Retina (tissue), 1 donor: ENCODE measurements around the gene GON4L.
A peak's percentile ranks its signal among the peaks of the same experiment; 100 is the strongest.
"Not testable (repeated sequence)": the region's sequence is repeated elsewhere in the genome, so short reads cannot be mapped to it uniquely, and the experiment has no call there.

Source experiments
- DNase-seq: peaks from one replicate; pipeline ENCODE4 v3.0.0-alpha.2; 2016

Gene GON4L

GRCh38 chr1:155741908-155742307, 115.1 kb downstream of the GON4L start:
- no peak for DNase-seq

DNA sequence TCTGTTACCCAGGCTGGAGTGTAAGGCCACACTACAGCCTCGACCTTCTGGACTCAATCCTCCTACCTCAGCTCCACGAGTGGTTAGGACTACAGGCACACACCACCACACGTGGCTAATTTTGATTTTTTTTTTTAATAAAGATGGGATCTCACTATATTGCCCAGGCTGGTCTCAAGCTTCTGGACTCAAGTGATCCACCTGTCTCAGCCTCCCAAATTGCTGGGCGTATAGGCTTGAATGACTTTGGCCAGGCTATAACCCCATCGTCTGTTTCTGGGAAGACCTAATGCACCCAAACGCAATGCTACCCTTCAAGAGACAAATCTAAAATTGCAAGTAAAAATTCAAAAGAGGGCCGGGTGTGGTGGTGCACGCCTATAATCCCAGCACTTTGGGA, 116.0 kb downstream of the GON4L start:
- DNase-seq = no peak

DNA sequence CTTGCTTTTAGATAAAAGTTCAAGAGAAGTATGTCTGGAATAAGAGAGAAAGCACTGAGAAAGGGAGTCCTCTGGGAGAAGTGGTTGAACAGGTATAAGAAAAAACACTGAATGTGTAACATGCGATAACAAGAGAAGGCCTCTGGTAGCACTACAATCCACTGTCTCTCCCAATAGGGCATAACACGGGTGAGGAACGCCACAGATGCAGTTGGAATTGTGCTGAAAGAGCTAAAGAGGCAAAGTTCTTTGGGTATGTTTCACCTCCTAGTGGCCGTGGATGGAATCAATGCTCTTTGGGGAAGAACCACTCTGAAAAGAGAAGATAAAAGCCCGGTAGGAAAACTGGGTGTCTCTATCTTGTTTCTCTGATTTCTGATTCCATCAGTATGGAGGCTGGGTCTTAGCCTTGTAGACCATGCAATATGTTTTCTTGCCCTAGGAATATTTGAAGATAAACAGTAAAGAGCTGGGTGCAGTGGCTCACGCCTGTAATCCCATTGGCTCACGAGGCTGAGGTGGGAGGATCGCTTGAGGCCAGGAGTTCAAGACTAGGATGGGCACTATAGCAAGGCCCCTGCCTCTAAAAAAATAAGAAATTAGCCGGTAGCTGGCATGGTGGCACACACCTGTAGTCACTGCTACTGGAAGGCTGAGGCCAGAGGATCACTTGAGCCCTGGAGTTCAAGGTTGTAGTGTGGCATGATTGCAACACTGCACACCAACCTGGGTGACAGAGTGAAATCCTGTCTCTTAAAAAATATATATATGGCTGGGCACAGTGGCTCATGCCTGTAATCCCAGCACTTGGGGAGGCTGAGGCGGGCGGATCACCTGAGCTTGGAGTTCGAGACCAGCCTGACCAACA, 127.7 kb downstream of the GON4L start:
- peak; percentile 47 for DNase-seq

- DNase-seq = no peak
These were observed 131.9 kb downstream of the GON4L start for GRCh38 chr1:155725142-155725541.

DNA sequence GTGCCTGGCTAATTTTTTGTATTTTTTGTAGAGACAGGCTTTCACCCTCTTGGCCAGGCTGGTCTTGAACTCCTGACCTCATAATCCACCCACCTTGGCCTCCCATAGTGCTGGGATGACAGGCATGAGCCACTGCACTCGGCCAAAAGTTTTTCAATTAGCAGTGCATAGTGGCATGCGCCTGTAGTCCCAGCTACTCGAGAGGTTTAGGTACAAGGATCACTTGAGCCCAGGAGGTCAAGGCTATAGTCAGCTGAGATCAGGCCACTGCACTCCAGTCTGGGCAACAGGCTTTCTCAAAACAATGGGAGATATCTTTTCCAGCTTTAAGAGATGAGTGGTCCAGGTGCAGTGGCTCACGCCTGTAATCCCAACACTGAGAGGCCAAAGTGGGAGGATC, 137.3 kb downstream of the GON4L start:
- DNase-seq = no peak

GRCh38 chr1:155718524-155719115, 138.4 kb downstream of the GON4L start:
- DNase-seq = not testable (repeated sequence)

DNA sequence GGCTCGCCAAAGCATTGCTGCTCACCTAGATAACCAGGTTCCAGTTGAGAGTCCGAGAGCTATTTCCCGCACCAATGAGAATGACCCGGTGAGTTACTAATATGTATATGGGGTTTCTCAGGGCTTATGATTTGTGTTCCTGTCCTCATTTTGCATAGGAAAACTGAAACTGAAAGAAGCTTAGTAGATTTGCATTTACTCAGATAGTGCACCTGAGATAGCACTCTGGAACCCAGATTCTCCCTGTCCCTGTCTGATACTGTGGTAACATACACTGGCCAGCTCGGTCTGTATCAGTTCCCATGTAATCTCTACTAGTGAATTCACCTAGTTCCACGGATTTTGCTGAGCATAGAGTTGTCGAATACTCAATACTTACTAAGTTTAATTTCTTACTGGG, 140.0 kb downstream of the GON4L start:
- DNase-seq = no peak

- no peak for DNase-seq
These were observed 141.2 kb downstream of the GON4L start for GRCh38 chr1:155715777-155716176.

- DNase-seq = not testable (repeated sequence)
These were observed 142.0 kb downstream of the GON4L start for GRCh38 chr1:155715056-155715455.

DNA sequence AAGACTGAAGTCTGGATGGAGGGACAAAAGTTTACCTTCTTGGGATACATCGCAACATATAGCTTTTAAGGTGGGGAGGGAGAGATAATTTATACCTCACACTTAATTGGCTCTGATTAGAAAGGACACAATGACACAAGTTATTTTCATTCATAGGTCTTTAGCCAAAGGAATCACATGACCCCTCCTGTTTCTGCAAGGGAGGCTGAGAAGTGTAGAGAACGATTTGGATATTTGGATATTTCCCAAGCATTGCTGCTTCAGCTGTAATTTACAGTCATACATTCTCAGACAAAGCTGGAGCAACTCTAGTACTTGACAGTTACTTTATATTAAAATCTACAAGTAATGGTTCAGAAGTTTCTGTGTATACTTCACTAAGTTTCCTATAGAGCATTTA, 143.9 kb downstream of the GON4L start:
- no peak for DNase-seq

DNA sequence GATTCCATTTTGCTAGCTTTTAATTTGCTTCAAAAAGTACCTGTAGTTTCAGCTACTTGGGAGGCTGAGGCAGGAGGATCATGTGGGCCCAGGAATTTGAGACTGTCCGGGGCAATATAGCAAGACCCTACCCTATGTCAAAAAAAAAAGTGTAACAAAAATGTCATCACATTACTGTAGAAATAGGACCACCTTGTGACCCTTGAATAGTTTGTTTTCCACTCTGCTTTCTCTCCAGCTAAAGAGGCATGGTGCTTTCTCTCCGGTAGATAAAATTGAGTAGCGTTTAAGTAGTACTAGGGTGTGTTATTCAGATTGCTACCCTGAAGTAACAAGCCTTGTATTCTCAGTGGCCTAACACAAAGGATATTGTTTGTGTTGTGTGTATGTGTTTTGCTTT, 144.4 kb downstream of the GON4L start:
- DNase-seq = not testable (repeated sequence)

DNA sequence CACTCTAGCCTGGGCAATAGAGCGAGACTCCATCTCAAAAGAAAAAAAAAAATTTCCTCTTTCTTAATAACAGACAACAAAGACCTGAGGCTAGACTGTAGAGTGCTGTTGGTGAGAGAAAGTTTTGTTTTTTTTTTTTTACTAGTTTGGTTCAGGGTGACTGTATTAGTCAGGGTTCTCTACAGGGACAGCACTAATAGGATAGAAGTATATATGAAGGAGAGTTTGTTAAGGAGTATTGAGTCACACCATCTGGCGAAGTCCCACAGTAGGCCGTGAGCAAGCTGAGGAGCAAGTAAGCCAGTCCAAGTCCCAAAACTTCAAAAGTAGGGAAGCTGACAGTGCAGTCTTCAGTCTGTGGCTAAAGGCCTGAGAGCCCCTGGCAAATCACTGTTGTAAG, 145.6 kb downstream of the GON4L start:
- DNase-seq = not testable (repeated sequence)

GRCh38 chr1:155709391-155709790, 147.6 kb downstream of the GON4L start:
- no peak for DNase-seq

GRCh38 chr1:155706139-155706538, 150.9 kb downstream of the GON4L start:
- DNase-seq = no peak

GRCh38 chr1:155704414-155704813, 152.6 kb downstream of the GON4L start:
- DNase-seq = not testable (repeated sequence)

- no peak for DNase-seq
These were observed 153.8 kb downstream of the GON4L start for GRCh38 chr1:155703216-155703615.

GRCh38 chr1:155701675-155702074, 155.3 kb downstream of the GON4L start:
- DNase-seq = not testable (repeated sequence)
